GM21390 (cell line): ENCODE data around the gene EYA2.

ENCODE experiments used
- ATAC-seq: cut with Tn5 transposase; IDR thresholded peaks from one replicate; pipeline ENCODE4 v1.9.1; 2021; ENCODE audit not compliant: unreplicated experiment

Gene EYA2

DNA sequence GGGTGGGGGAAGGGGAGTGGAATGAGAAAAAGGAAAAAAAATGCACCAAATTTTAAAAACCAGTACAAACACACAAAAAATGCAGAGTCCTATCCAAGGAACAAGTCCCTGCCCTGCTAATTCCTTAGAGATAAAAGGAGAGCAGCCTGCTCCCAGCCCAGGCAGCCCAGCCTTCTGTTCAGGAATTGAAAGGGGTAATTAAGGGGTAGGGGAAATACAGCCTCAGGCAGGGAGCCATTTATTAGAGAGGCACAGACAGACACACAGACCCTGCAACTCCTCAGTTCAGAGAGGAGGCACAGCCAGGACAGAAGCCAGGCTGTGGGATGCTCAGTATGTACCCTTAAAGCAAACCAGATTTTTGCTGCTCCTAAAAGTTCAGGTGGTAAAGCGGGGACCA lies 137.2 kb downstream of the EYA2 start:
- no peak for ATAC-seq

DNA sequence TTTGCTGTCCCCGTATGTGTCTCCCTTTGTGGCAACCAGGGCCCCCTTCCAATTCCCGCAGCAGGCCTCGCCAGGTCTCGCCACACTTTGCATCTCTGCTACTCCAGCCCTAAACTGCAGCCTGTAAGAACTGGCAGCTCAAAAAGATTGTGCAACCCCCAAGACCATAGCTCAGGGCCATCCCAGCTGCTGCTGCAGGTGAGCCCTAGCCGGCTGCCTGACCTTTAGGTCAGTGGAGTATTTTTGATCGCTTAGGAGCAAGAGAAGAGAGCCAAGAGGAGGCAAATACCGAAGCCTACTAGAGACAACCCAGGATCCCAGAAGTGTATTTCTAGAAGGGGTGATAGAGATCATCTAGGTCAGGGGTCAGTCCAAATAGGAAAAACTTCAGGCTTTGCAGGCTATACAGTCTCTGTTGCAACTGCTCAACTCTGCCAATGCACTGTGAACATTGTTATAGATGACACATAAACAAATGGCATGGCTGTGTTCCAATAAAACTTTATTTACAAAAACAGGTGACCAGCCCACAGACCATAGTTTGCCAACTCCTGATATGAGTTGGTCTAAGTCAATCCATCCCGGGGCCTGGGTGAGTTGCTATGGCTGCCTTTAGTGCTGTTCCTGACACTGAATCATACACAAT lies 138.4 kb downstream of the EYA2 start:
- no peak for ATAC-seq

DNA sequence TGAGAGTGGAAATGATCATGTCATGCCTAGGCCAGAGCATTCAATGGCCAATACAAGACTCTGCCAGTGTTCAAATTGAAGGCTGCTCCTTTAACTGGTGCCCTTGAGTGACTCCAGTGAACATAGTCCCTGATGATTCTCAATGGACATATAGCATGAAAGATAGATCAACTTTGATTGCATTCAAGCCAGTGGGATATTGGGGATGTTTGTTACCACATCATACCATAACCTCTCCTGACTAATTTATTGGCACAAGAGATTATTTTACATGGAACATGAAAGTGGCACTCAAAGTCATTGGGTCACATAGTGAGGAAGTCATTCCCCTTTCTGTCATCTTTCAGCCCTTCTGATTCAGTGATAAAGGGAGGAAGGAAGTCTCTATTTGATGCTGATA lies 139.0 kb downstream of the EYA2 start:
- ATAC-seq, result no peak

DNA sequence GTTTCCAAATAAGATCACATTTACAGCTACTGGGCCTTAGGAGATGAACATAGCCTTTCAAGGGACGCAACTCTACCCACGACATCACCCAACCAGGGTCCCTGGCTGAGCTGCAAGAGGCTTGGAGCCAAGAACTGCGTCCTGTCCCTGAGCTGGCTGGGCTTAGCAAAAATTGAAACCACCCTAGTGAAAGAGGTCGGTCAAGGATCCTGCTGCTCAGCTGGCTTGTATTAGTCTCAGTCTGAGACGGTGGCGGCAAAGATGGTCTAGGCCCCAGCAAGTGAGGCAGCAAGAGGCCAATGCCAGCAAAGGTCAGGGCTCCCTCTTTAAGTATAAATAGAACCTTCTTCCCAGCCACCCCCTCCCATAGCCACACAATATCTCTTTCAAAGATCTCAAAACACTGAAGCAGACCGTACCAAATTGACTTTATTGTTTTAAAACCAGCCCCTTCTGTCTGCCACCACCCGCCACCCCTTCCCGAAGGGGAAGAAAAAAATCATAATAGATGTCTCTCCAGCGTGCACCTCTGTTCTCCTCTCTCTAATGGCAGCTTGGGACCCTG lies 140.5 kb downstream of the EYA2 start:
- no peak for ATAC-seq

DNA sequence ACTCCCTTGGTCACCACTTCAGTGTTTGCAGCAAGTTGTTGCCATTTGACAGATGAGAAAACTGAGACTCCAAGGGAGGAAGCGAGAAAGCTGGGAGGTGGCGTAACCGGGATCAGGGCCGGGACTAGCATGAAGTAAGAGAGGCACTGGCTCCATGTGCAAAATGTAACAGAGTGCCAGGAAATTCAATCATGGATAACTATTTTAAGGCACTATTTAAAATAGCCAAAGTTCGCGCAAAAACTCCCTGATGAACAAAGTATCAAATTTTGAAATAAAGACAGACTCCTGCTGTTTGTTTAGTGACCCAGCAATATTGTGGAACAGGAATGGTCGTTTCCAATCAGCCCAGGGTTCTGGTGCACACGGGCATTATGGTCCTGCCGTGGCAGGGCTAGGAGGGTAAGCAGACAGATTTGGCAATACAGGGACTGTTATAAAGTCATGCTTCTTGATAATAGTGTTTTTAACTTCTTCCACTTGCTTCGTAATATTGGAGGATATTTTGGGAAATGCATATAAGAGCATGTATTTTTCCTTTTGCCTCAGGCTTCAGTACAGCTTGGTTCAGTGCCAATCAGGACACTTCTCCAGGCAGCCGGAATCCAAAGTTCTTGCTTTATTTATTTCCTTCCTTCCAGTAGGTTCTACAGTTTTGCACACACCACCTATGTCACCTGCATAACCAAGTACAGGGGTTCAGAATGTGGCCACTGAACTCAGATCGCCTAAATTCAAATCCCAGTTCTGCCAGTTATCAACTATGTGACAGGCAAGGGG lies 141.6 kb downstream of the EYA2 start:
- no peak for ATAC-seq

DNA sequence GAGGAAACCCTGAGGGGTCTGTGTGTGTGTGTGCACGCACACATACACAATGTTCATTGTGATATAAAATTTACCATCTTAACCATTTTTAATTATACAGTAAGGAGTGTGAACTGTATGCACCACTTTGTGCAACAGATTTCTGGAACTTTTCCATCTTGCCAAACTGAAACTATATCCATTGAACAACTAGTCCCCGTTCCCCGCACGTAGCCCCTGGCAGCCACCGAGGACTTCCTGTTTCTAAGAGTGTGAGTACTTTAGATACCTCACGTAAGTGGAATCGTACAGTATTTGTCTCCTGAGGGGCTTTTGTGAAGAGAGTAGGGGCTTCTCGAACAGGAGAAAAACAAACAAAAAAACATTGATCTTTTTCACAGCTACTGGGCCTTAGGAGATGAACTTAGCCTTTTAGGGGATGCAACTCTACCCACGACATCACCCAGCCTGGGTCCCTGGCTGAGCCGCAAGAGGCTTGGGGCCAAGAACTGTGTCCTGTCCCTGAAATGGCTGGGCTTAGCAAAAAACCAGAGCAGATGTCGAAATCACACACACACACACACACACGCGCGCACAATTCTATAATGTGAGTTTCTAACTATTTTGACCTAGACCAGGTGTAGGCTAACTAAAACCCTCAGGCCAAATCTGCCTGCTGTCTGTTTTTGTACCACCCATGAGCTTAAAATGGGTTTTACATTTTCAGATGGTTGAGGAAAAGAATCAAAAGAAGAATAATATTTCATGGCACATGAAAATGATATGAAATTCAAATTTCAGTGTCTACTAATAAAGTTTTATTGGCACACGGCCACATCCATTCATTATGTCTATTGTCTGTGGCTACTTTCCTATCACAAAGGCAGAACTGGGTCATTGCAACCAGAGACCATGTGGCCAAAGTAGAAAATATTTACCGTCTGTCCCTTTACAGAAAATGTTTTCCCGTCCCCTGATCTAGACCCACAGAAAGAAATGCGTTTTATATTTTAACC lies 144.2 kb downstream of the EYA2 start:
- ATAC-seq, result no peak

DNA sequence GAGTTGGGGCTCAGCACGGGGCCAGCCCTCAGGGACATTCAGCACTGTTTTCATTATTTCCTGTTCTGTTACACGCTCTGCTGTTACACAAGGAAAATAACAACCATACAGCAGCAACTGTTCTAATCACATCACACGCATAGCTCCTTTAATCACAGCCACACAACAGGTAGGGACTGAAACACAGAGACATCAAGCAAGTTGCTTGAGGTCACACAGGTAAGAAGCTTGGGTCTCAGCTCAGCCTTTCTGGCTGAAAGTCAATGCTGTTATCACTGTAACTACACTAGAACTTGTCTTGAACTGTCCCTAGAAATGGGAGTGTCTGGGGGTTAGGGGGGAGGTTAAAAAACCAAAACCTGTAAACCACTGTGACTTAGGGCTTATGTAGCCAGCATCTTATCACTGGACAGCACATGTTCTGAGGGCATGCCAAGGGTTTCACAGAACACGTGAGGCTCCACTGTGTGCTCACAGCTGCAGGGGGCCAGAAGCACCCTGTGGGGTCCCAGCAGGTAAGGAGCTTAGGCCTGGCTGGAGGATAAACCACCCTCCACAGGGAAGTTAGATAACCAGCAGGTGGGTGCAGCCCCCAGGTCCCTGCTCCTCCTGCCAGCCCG lies 146.0 kb downstream of the EYA2 start:
- no peak for ATAC-seq

DNA sequence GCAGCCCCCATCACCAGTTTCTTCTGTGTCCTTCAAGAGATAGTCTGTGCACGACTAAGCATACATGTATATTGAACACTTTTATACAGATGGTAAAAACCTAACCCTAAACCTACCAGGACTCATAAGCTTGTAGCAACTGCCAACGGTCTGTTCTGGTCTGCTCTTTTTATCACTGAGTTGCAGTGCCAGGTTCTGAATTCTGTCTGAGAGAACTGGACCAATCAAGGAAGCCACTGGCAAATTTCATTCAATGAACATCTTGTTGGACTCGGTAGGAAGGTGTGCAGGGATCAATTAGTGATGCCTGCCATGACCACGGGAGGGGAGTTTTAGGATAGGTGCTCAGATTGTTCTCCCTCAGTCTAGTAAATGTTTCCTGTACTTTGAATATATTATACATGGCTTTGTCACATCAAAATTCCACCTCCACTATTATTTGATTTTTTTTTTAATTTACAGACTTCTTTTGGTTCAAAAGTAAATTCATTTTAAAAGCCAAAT lies 146.8 kb downstream of the EYA2 start:
- ATAC-seq, result no peak

DNA sequence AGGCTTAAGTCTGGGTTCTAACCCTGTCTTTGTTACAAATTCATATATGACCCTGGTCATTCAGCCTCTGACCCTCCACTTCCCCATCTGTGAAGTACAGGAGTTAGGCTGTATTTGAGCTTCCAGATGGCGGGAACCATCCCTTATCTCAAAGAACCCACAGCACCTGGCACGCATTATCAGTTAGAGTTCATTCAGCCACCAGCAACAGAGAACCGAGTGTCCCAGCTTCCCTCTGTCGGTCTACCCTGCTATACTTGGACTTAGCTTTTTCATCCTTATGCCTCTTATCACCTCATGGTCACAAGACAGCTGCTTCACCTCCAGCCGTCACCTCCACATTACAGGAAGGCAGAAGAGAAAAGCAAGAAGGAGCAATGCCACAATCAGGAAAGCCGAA lies 147.8 kb downstream of the EYA2 start:
- no peak for ATAC-seq

DNA sequence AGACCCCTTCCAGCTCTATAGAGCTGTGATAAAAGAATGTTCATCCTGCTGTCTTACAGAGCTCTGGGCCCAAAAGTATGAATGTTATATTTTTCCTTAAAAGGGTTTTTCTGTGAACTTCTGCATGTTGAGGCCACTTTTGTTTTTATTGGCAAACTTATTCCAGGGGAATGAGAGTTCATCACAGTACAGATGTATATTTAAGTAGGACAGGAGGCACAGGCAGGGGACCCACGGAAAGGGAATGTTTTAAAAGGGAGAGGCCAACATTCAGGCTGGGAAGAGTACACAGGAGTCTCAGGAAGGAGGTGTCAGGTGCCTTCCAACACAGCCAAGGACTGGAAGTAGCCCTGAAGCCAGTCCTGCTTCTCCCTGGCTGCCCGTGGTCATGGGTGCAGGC lies 148.4 kb downstream of the EYA2 start:
- no peak for ATAC-seq

DNA sequence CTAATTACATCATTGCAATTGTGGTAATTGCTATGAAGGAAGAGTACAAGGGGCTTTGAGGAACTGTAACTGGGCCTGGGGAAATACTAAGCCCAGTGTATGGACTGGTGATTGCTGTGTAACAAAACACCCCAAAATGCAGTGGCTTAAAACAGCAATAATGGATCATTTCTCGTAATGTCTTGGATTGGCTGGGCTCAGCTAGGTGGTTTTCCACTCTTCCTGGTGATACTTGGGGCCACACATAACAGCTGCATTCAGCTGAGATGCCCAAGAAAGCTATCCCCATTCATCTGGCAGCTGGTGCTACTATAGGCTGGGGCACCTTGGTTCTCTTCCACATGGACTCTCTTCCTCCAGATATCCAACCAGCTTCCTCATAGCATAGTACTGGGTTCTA lies 150.3 kb downstream of the EYA2 start:
- no peak for ATAC-seq

DNA sequence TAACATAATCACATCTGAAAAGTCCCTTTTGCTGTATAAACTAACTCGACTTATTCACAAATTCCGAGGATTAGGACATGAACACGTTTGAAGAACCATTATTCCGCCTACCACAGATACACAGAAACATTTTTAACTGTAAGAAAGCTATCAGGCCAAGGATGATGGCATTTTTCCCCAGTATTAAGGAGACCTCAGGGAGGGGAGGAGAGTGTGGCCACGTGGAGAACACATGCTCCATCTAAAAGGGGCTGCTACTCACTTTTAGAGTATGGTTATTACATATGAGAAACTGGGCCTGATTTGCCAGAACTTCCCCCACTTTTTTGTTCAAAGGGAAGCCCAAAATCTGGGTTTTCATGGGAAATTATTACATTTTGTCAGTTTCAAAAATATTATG lies 153.4 kb downstream of the EYA2 start:
- no peak for ATAC-seq

DNA sequence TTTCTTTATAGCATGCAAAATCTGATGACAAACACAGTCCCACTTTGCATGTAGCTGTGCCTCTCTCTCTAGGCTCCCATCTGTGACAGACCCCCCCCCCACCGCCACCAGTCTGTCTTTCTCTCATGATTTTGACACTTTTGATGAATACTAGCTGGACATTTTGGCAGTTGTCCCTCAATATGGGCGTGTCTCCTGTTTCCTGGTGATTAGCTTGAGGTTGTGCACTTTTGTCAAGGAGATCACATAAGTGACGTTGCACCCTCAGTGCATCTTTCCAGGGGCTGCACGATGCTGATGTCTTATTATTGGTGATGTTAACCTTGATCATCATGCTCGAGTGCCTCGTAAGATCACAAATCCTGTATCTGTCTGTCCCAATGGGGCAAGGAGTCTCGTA lies 155.1 kb downstream of the EYA2 start:
- no peak for ATAC-seq

DNA sequence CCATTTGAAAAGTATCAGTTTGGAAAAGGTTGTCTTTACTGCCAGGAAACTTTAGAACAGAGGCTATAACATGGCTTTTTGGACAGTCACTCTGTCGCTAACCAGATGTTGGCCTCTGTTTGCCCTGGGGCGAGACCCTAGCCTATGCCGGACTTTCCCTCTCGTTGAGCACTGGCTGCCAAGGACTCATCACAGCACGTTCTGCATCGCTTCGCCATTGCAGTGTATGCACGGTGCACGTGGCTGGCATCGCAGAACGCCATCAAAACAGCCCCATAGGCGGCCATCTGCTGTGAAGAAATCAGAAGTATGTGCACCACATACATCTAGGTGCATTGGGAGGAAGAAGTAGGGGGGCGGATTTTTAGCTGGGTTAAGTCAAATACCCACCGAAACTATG lies 156.4 kb downstream of the EYA2 start:
- ATAC-seq, result no peak

DNA sequence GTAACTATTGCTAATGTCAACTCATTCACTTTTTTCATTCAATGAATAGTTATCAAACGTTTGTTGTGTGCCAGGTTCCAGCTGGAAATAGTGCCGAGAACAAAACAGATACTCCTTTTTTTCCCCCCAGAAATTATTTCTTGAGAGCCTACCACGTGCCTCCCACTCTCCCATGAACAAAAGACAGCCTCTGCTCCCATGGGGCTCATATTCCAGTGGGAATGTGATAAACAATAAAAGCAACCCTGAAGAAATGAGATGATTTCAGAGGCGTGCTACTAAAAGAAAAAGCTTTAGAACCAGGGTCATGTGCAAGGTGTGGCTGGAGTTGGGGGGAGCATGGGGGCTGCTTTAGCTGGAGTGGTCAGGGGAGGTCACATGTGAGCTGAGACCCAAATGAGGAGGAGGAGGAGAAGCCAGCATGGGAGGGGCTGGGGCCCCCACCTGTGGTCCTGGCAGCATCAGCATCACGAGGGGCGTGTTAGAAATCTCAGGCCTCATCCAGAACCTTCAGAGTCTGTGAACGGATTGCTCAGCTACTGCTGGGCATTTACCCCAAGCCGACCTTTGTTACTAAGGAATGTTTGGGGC lies 157.4 kb downstream of the EYA2 start:
- ATAC-seq, result no peak

DNA sequence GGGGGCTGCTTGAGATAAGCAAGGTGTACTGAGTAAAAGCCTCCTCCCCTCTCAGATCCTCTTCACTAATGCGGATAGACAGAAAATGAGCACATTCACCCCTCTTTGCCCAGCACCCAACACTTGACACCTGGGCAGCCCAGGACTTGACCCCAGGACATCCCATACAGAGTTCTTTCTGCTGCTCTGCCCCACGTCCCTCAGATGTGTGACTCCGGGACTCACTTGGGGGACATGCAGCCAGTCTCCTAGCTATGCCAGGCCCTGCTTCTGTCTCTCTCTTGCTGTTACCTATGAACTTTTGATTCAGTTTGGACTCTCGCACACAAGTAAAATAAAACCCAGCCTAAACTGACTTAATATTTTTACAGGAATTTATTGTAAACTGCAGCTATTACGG lies 159.9 kb downstream of the EYA2 start:
- ATAC-seq, result no peak

DNA sequence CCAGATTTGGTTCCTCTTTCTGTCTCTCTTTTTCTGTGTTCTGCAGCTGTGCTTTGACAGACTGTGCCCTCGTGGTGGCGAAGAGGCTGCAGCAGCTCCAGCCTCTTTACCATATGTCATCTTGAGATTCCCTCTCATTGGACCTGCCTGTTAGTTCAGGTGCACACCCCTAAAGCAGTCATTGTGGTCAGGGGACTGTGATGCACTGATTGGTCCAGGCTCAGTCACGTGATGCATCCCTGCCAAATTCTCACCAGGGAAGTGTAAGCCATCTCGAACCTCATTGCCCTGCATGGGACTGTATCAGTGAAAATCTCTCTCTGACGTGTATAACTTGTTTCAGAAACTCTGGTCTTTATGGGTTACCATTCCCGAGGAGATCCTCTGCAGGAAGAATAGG lies 160.3 kb downstream of the EYA2 start:
- ATAC-seq, result no peak

DNA sequence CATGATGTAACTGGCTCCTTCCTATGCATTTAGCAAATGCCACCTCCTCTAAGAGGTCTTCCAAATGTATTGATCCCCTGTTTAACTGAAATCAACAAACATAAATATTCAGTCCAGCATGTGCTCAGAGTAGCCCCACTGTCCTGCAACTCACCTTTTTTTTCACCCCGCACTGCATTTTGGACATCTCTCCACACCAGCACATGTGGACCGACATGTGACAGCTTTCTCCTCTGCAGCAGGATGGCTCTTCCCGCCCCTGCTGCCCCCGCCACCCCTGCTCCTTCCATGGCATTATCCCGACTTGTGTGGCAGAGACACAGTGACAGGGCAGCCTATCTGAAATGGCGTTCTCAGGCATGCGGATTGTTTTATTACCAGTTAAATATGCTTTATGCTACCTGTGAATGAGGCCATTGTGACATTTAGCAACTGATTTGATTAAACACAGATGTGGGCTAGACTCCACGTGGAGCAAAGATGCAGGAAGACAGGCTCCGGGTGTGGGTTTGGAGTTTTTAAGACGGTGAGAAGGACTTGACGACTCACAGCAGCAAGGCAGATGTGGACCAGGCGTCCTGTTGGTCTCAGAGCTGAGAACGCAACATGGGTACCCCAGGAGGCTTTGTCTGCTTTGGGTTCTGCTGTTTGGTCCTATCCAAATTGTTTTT lies 161.2 kb downstream of the EYA2 start:
- no peak for ATAC-seq

DNA sequence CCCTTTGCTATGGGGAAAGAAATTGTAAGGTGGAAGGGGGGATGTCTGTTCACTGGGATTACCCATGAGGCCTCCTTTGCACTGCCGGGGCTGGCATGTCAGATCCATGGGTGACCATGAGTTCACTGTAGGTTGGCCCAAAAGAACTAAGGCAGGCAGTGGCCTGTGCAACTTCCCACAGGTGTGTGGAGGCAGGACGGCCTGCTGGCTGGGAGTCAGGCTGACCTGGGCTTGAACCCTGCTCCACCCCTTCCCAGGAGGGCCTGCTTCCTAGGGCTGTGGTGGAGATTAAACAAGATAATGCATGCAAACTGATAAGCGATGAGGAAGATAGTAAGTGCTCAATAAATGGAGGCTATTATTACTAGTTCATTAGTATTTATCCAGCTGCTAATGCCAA lies 163.0 kb downstream of the EYA2 start:
- no peak for ATAC-seq

DNA sequence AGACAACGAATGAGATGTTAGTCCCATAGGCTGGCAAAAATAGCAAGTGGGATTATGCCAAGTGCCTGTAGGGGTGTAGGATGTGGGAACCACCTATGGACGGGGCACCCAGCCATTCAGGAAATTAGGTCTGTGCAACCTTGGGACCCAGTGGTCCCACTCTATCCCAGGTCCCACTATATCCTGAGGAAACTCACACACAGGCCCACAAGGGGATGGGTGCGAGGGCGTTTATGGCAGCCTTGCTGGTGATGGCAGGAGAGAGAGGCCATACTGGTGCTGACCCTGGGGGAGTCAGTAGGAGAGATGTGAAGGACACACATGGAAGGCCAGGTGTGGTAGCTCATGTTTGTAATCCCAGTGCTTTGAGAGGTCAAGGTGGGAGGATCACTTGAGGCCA lies 163.6 kb downstream of the EYA2 start:
- no peak for ATAC-seq
